ENCODE measurements around the gene PLCB1. TPM values are rescaled to one million over a fixed set of nuclear protein-coding genes. Genes with fewer than 3 reads are reported as not detected.
"Not testable (repeated sequence)": the region's sequence is repeated elsewhere in the genome, so short reads cannot be mapped to it uniquely, and the experiment has no call there.

PLCB1 gene
- total and polyA plus RNA-seq, 3 experiments from 2014 or later = 8.5 to 9.9 (median 8.8) TPM

GRCh38 chr20:8583566-8584043 lies 451.5 kb downstream of the PLCB1 start:
- CTCF ChIA-PET = no interaction called here

GRCh38 chr20:8587251-8587650 lies 455.2 kb downstream of the PLCB1 start:
- CTCF ChIA-PET = no interaction called here
- POLR2A ChIA-PET = no interaction called here

More at GRCh38 chr20:8583566-8584043, 451.5 kb downstream of the PLCB1 start:
- Mint-ChIP-seq H3K4me1 (peaks cover 5 to 10% (median 7%) of the 10 kb centered on the region in 3 donors), H3K4me3 (no peak overlapping the region), H3K36me3 (peaks cover 0 to 2% (median 0%) of the 10 kb centered on the region in 3 donors), H3K27ac (no peak overlapping the region), H3K27me3 (no peaks in the 10 kb centered on the region), H3K9me3 (peaks cover 0 to 2% (median 0%) of the 10 kb centered on the region in 5 donors)
- H3K9me3 ChIP-seq (ENCODE audit: low read length) = no peaks in the 10 kb centered on the region
- no peak overlapping the region for H3K27ac ChIP-seq (ENCODE audit: low read depth, low read length)
- no peak overlapping the region for H3K4me3 ChIP-seq (ENCODE audit: low read length)
- H3K36me3 ChIP-seq (ENCODE audit: insufficient read depth, low read length) = no peaks in the 10 kb centered on the region
- POLR2A ChIA-PET = no interaction called here
- H3K4me1 ChIP-seq (ENCODE audit: insufficient read depth, low read length) = no peaks in the 10 kb centered on the region
- H3K27me3 ChIP-seq (ENCODE audit: insufficient read depth, low read length, poor library complexity, severe bottlenecking) = no peaks in the 10 kb centered on the region
- DNase-seq = no peak

GRCh38 chr20:8587810-8588209 lies 455.7 kb downstream of the PLCB1 start:
- POLR2A ChIA-PET = no interaction called here
- Mint-ChIP-seq H3K9me3 (no peaks in the 10 kb centered on the region), H3K36me3 (peaks cover 0 to 13% (median 0%) of the 10 kb centered on the region in 3 donors), H3K4me1 (peaks cover 3 to 10% (median 7%) of the 10 kb centered on the region in 3 donors), H3K27me3 (no peaks in the 10 kb centered on the region), H3K27ac (peak overlapping the region in 3 of 8 donors; percentile 6 to 48 (median 18)), H3K4me3 (no peak overlapping the region)
- DNase-seq = no peak
- H3K36me3 ChIP-seq (ENCODE audit: insufficient read depth, low read length) = no peaks in the 10 kb centered on the region
- H3K4me3 ChIP-seq (ENCODE audit: low read length) = no peak overlapping the region
- no peak overlapping the region for H3K27ac ChIP-seq (ENCODE audit: low read depth, low read length)
- H3K4me1 ChIP-seq (ENCODE audit: insufficient read depth, low read length) = no peaks in the 10 kb centered on the region
- no peaks in the 10 kb centered on the region for H3K27me3 ChIP-seq (ENCODE audit: insufficient read depth, low read length, poor library complexity, severe bottlenecking)
- CTCF ChIA-PET = no interaction called here
- no peaks in the 10 kb centered on the region for H3K9me3 ChIP-seq (ENCODE audit: low read length)

More at GRCh38 chr20:8587251-8587650, 455.2 kb downstream of the PLCB1 start:
- H3K36me3 ChIP-seq (ENCODE audit: insufficient read depth, low read length) = no peaks in the 10 kb centered on the region
- H3K9me3 ChIP-seq (ENCODE audit: low read length) = no peaks in the 10 kb centered on the region
- Mint-ChIP-seq H3K27ac (peak overlapping the region in 1 of 8 donors; percentile 6), H3K4me3 (no peak overlapping the region), H3K36me3 (peaks cover 0 to 11% (median 0%) of the 10 kb centered on the region in 3 donors), H3K4me1 (peaks cover 5 to 10% (median 7%) of the 10 kb centered on the region in 3 donors), H3K9me3 (no peaks in the 10 kb centered on the region), H3K27me3 (no peaks in the 10 kb centered on the region)
- no peaks in the 10 kb centered on the region for H3K4me1 ChIP-seq (ENCODE audit: insufficient read depth, low read length)
- no peak for DNase-seq
- H3K27ac ChIP-seq (ENCODE audit: low read depth, low read length) = no peak overlapping the region
- H3K4me3 ChIP-seq (ENCODE audit: low read length) = no peak overlapping the region
- H3K27me3 ChIP-seq (ENCODE audit: insufficient read depth, low read length, poor library complexity, severe bottlenecking) = no peaks in the 10 kb centered on the region

GRCh38 chr20:8589956-8590355 lies 457.9 kb downstream of the PLCB1 start:
- ChIA-PET CTCF (interaction anchor here (2.3 kb wide), 1 partner anchor 9 kb away, joined by 6 read pairs; no protein-coding TSS in a partner anchor), POLR2A (no interaction called here)
- Histone ChIP-seq H3K36me3 (ENCODE audit: insufficient read depth, low read length) (no peaks in the 10 kb centered on the region), H3K4me3 (ENCODE audit: low read length) (no peak overlapping the region), H3K9me3 (ENCODE audit: low read length) (no peaks in the 10 kb centered on the region), H3K27ac (ENCODE audit: low read depth, low read length) (no peak overlapping the region), H3K27me3 (ENCODE audit: insufficient read depth, low read length, poor library complexity, severe bottlenecking) (no peaks in the 10 kb centered on the region), H3K4me1 (ENCODE audit: insufficient read depth, low read length) (no peaks in the 10 kb centered on the region)
- H3K4me3 Mint-ChIP-seq = no peak overlapping the region
- H3K9me3 Mint-ChIP-seq = peaks cover 0 to 3% (median 0%) of the 10 kb centered on the region in 5 donors
- H3K4me1 Mint-ChIP-seq = peaks cover 3 to 10% (median 7%) of the 10 kb centered on the region in 3 donors
- peaks cover 0 to 26% (median 0%) of the 10 kb centered on the region in 3 donors for H3K36me3 Mint-ChIP-seq
- H3K27ac Mint-ChIP-seq = no peak overlapping the region
- no peak for DNase-seq
- no peaks in the 10 kb centered on the region for H3K27me3 Mint-ChIP-seq

GRCh38 chr20:8600910-8601541 lies 469.0 kb downstream of the PLCB1 start:
- H3K4me3 ChIP-seq (ENCODE audit: low read length); H3K36me3 ChIP-seq (ENCODE audit: insufficient read depth, low read length); H3K9me3 ChIP-seq (ENCODE audit: low read length); H3K27me3 ChIP-seq (ENCODE audit: insufficient read depth, low read length, poor library complexity, severe bottlenecking); H3K9me3 Mint-ChIP-seq; H3K4me1 ChIP-seq (ENCODE audit: insufficient read depth, low read length); H3K27me3 Mint-ChIP-seq; H3K27ac ChIP-seq (ENCODE audit: low read depth, low read length); DNase-seq; POLR2A ChIA-PET; CTCF ChIA-PET; H3K36me3 Mint-ChIP-seq: not testable (repeated sequence)
- Mint-ChIP-seq H3K4me3 (peak overlapping the region in 1 of 7 donors; percentile 60), H3K4me1 (peaks cover 18 to 29% (median 21%) of the 10 kb centered on the region in 3 donors), H3K27ac (peak overlapping the region in 5 of 8 donors; percentile 15 to 90 (median 64))

- Mint-ChIP-seq H3K4me1 (peaks cover 18 to 29% (median 21%) of the 10 kb centered on the region in 3 donors), H3K4me3 (peak overlapping the region in 2 of 7 donors; percentile 1 to 60), H3K27ac (peak overlapping the region in 7 of 8 donors; percentile 12 to 69 (median 58))
Observed at GRCh38 chr20:8601542-8601912, 469.5 kb downstream of the PLCB1 start.

GRCh38 chr20:8602389-8603116 lies 470.5 kb downstream of the PLCB1 start:
- Mint-ChIP-seq H3K4me3 (peak overlapping the region; percentile 46 to 89 (median 84)), H3K27me3 (no peaks in the 10 kb centered on the region), H3K4me1 (peaks cover 18 to 29% (median 21%) of the 10 kb centered on the region in 3 donors), H3K36me3 (peaks cover 0 to 8% (median 0%) of the 10 kb centered on the region in 3 donors), H3K9me3 (peaks cover 0 to 2% (median 0%) of the 10 kb centered on the region in 5 donors), H3K27ac (peak overlapping the region; percentile 1 to 93 (median 80))
- ChIA-PET POLR2A (no interaction called here), CTCF (no interaction called here)
- H3K27ac ChIP-seq (ENCODE audit: low read depth, low read length) = no peak overlapping the region
- no peaks in the 10 kb centered on the region for H3K27me3 ChIP-seq (ENCODE audit: insufficient read depth, low read length, poor library complexity, severe bottlenecking)
- DNase-seq = no peak
- no peaks in the 10 kb centered on the region for H3K9me3 ChIP-seq (ENCODE audit: low read length)
- no peak overlapping the region for H3K4me3 ChIP-seq (ENCODE audit: low read length)
- H3K36me3 ChIP-seq (ENCODE audit: insufficient read depth, low read length) = no peaks in the 10 kb centered on the region
- no peaks in the 10 kb centered on the region for H3K4me1 ChIP-seq (ENCODE audit: insufficient read depth, low read length)

More at GRCh38 chr20:8601542-8601912, 469.5 kb downstream of the PLCB1 start:
- H3K9me3 ChIP-seq (ENCODE audit: low read length) = no peaks in the 10 kb centered on the region
- H3K4me1 ChIP-seq (ENCODE audit: insufficient read depth, low read length) = no peaks in the 10 kb centered on the region
- ChIA-PET POLR2A (no interaction called here), CTCF (no interaction called here)
- H3K27ac ChIP-seq (ENCODE audit: low read depth, low read length) = no peak overlapping the region
- Mint-ChIP-seq H3K36me3 (peaks cover 0 to 8% (median 0%) of the 10 kb centered on the region in 3 donors), H3K9me3 (peaks cover 0 to 2% (median 0%) of the 10 kb centered on the region in 5 donors), H3K27me3 (no peaks in the 10 kb centered on the region)
- H3K36me3 ChIP-seq (ENCODE audit: insufficient read depth, low read length) = no peaks in the 10 kb centered on the region
- H3K27me3 ChIP-seq (ENCODE audit: insufficient read depth, low read length, poor library complexity, severe bottlenecking) = no peaks in the 10 kb centered on the region
- no peak for DNase-seq
- no peak overlapping the region for H3K4me3 ChIP-seq (ENCODE audit: low read length)

GRCh38 chr20:8608470-8608869 lies 476.4 kb downstream of the PLCB1 start:
- Histone ChIP-seq H3K9me3 (ENCODE audit: low read length) (no peaks in the 10 kb centered on the region), H3K4me1 (ENCODE audit: insufficient read depth, low read length) (no peaks in the 10 kb centered on the region), H3K4me3 (ENCODE audit: low read length) (no peak overlapping the region), H3K27ac (ENCODE audit: low read depth, low read length) (no peak overlapping the region), H3K36me3 (ENCODE audit: insufficient read depth, low read length) (no peaks in the 10 kb centered on the region), H3K27me3 (ENCODE audit: insufficient read depth, low read length, poor library complexity, severe bottlenecking) (no peaks in the 10 kb centered on the region)
- ChIA-PET CTCF (no interaction called here), POLR2A (no interaction called here)
- DNase-seq = no peak
- Mint-ChIP-seq H3K4me3 (no peak overlapping the region), H3K4me1 (peaks cover 0 to 4% (median 0%) of the 10 kb centered on the region in 3 donors), H3K27ac (no peak overlapping the region), H3K9me3 (peaks cover 0 to 2% (median 0%) of the 10 kb centered on the region in 5 donors), H3K36me3 (peaks cover 0 to 8% (median 0%) of the 10 kb centered on the region in 3 donors), H3K27me3 (no peaks in the 10 kb centered on the region)
